ENCODE results near the gene GOSR1. TPM values are rescaled to one million over a fixed set of nuclear protein-coding genes. Genes with fewer than 3 reads are reported as not detected.

The GOSR1 gene
- total RNA-seq, 3 donors from 2014 or later (not counting 1 experiment from before 2014, with no cell fraction given), result 45.0 to 57.5 (median 54.4) TPM

GRCh38 chr17:30475206-30475605, 2.0 kb upstream of the GOSR1 start:
- no peaks in the 10 kb centered on the region for H3K36me3 Mint-ChIP-seq
- Histone ChIP-seq H3K9me3 (ENCODE audit: control insufficient read depth, insufficient read depth, low read length) (no peaks in the 10 kb centered on the region), H3K36me3 (ENCODE audit: control insufficient read depth, insufficient read depth, low read length) (peaks cover 4% of the 10 kb centered on the region), H3K27ac (ENCODE audit: low read length) (no peak overlapping the region), H3K27me3 (ENCODE audit: control insufficient read depth, insufficient read depth, low read length) (peaks cover 3% of the 10 kb centered on the region), H3K4me1 (ENCODE audit: control insufficient read depth, insufficient read depth, low read length) (peaks cover 12% of the 10 kb centered on the region), H3K4me3 (ENCODE audit: low read length) (no peak overlapping the region)
- no peaks in the 10 kb centered on the region for H3K9me3 Mint-ChIP-seq
- no peaks in the 10 kb centered on the region for H3K27me3 Mint-ChIP-seq (ENCODE audit: low read depth in 2 of 2)
- intact Hi-C loops (cut with micrococcal nuclease), result loop anchor here (5.0 to 10.0 kb wide), 2 partner anchors 242 to 350 kb away; partner anchors contain the start of gene CRLF3
- H3K4me1 Mint-ChIP-seq, result peaks cover 21 to 28% of the 10 kb centered on the region in 2 donors
- WGBS (ENCODE audit: insufficient coverage), result 90% methylated on average over 2 of the region's 2 CpGs
- no peak for TF ChIP-seq CTCF (IDR thresholded peaks at IDR 0.05)
- no peak overlapping the region for H3K27ac Mint-ChIP-seq
- no peak for ATAC-seq
- no peak overlapping the region for H3K4me3 Mint-ChIP-seq
- no peak for DNase-seq

DNA sequence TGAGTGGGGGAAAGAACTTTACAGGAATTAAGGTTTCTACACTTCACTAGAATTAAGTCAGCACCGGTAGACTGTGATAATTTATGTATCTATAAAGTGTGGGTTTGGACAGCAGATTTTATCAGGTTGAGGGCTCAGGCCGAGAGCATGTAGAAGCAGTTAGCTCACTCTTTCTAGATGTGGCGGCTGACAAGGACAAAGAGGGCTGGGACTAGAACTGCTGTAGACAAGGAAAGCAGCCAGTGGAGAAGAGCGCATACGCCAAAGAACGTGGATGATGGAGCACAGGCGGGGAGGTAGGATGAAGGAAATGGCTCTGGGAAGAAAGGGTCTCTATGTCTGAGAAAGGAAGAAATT, 504 bp upstream of the GOSR1 start:
- H3K4me1 ChIP-seq (ENCODE audit: control insufficient read depth, insufficient read depth, low read length), result peaks cover 12% of the 10 kb centered on the region
- H3K9me3 ChIP-seq (ENCODE audit: control insufficient read depth, insufficient read depth, low read length), result no peaks in the 10 kb centered on the region
- H3K36me3 ChIP-seq (ENCODE audit: control insufficient read depth, insufficient read depth, low read length), result peaks cover 14% of the 10 kb centered on the region
- ATAC-seq (peak; percentile 2 to 58 (median 6)), DNase-seq (no peak)
- Mint-ChIP-seq H3K27me3 (ENCODE audit: low read depth in 2 of 2) (no peaks in the 10 kb centered on the region), H3K9me3 (no peaks in the 10 kb centered on the region), H3K4me1 (peaks cover 21 to 28% of the 10 kb centered on the region in 2 donors), H3K4me3 (peak overlapping the region; percentile 99), H3K27ac (peak overlapping the region; percentile 99), H3K36me3 (no peaks in the 10 kb centered on the region)
- peak overlapping the region; percentile 78 for H3K4me3 ChIP-seq (ENCODE audit: low read length)
- TF ChIP-seq CTCF (IDR thresholded peaks at IDR 0.05), result no peak
- intact Hi-C loops (cut with micrococcal nuclease), result loop anchor here (5.0 to 10.0 kb wide), 2 partner anchors 241 to 348 kb away; partner anchors contain the start of gene CRLF3
- peak overlapping the region; percentile 85 for H3K27ac ChIP-seq (ENCODE audit: low read length)
- H3K27me3 ChIP-seq (ENCODE audit: control insufficient read depth, insufficient read depth, low read length), result peaks cover 3% of the 10 kb centered on the region
- WGBS (ENCODE audit: insufficient coverage), result 12% methylated on average over 7 of the region's 7 CpGs

- intact Hi-C loops (cut with micrococcal nuclease), result loop anchor here (5.0 to 10.0 kb wide), 2 partner anchors 240 to 347 kb away; partner anchors contain the start of gene CRLF3
- Mint-ChIP-seq H3K27me3 (ENCODE audit: low read depth in 2 of 2) (no peaks in the 10 kb centered on the region), H3K9me3 (no peaks in the 10 kb centered on the region), H3K4me3 (peak overlapping the region; percentile 99), H3K36me3 (peaks cover under 1% of the 10 kb centered on the region), H3K27ac (peak overlapping the region; percentile 99), H3K4me1 (peaks cover 21 to 28% of the 10 kb centered on the region in 2 donors)
- DNase-seq (peak in 1 of 2 donors; percentile 79), ATAC-seq (peak; percentile 57 to 69 (median 57))
- under 1% methylated on average over 8 of the region's 9 CpGs for WGBS (ENCODE audit: insufficient coverage)
- no peak for TF ChIP-seq CTCF (IDR thresholded peaks at IDR 0.05)
- peaks cover 24% of the 10 kb centered on the region for H3K36me3 ChIP-seq (ENCODE audit: control insufficient read depth, insufficient read depth, low read length)
- H3K4me1 ChIP-seq (ENCODE audit: control insufficient read depth, insufficient read depth, low read length), result peaks cover 12% of the 10 kb centered on the region
- H3K4me3 ChIP-seq (ENCODE audit: low read length), result peak overlapping the region; percentile 78
- peak overlapping the region; percentile 85 for H3K27ac ChIP-seq (ENCODE audit: low read length)
- H3K27me3 ChIP-seq (ENCODE audit: control insufficient read depth, insufficient read depth, low read length), result peaks cover 3% of the 10 kb centered on the region
- no peaks in the 10 kb centered on the region for H3K9me3 ChIP-seq (ENCODE audit: control insufficient read depth, insufficient read depth, low read length)
Measured at GRCh38 chr17:30477774-30478115, 537 bp downstream of the GOSR1 start.

DNA sequence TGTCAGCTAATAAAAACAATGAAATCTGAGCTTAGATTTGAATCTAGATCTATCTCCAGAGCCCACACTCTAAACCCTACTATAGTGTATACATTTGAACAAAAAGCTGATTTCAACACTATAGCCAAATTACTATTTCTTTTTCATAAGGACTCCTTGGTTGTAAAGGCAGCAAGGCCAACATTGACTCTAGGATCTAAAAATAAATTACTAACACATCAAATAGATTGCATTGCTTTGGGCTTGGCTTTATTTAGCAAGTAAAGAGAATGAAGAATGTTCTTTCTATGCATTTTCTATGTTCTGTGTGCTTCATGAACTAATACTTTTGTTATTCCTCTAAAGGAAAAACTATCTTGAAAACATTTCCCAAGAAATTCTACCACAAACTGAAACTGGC, 5.3 kb downstream of the GOSR1 start:
- H3K27ac ChIP-seq (ENCODE audit: low read length), result no peak overlapping the region
- no peak overlapping the region for H3K4me3 ChIP-seq (ENCODE audit: low read length)
- ATAC-seq (no peak), DNase-seq (no peak)
- Mint-ChIP-seq H3K27me3 (ENCODE audit: low read depth in 2 of 2) (no peaks in the 10 kb centered on the region), H3K27ac (no peak overlapping the region), H3K4me3 (no peak overlapping the region), H3K36me3 (peaks cover 21% of the 10 kb centered on the region), H3K9me3 (no peaks in the 10 kb centered on the region), H3K4me1 (peaks cover 19 to 20% of the 10 kb centered on the region in 2 donors)
- no peaks in the 10 kb centered on the region for H3K9me3 ChIP-seq (ENCODE audit: control insufficient read depth, insufficient read depth, low read length)
- no peak for TF ChIP-seq CTCF (IDR thresholded peaks at IDR 0.05)
- no peaks in the 10 kb centered on the region for H3K27me3 ChIP-seq (ENCODE audit: control insufficient read depth, insufficient read depth, low read length)
- intact Hi-C loops (cut with micrococcal nuclease), result no loop called here
- H3K4me1 ChIP-seq (ENCODE audit: control insufficient read depth, insufficient read depth, low read length), result peaks cover 7% of the 10 kb centered on the region
- peaks cover 68% of the 10 kb centered on the region for H3K36me3 ChIP-seq (ENCODE audit: control insufficient read depth, insufficient read depth, low read length)

Data from natural killer cell (primary cell).